GM21786 (cell line): ENCODE data around the gene LDLRAD1.
A peak's percentile ranks its signal among the peaks of the same experiment; 100 is the strongest.
"Not testable (repeated sequence)": the region's sequence is repeated elsewhere in the genome, so short reads cannot be mapped to it uniquely, and the experiment has no call there.

ENCODE experiments used
- ATAC-seq: cut with Tn5 transposase; IDR thresholded peaks from one replicate; pipeline ENCODE4 v1.9.1; 2021; ENCODE audit not compliant: unreplicated experiment

LDLRAD1 gene

GRCh38 chr1:54017979-54018378 lies at the start of gene LDLRAD1:
Gene LDLRAD1, minus strand, starts transcription at chr1:54018186. Its CDS starts 74 bp downstream, at chr1:54018112.
- no peak for ATAC-seq

- ATAC-seq: no peak
Measured at GRCh38 chr1:54064299-54064698, 46.3 kb upstream of the LDLRAD1 start.

DNA sequence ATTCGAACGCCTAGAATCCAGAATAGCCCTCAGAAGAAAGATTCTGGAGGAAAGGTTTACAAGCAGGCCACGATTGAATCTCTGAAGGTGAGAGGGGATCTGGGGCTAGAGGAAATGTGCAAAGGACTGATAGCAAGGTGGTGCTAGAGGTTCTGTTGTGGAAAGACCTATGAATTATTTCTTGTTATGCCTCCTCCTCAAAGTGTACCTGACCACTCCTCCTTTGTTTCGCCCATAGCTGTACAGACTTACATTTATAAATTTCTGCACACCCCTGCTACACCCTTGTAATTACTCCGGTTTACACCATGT lies 36.4 kb upstream of the LDLRAD1 start:
- ATAC-seq: no peak

- no peak for ATAC-seq
Measured at GRCh38 chr1:54053745-54054437, 35.9 kb upstream of the LDLRAD1 start.

- ATAC-seq: peak; percentile 92
Measured at GRCh38 chr1:54052934-54053744, 35.2 kb upstream of the LDLRAD1 start, which contains the start of the genes TCEANC2 and TMEM59. Gene TCEANC2, plus strand, starts transcription at chr1:54053608. Its CDS starts 815 bp downstream, at chr1:54054423. Gene TMEM59, minus strand, starts transcription at chr1:54053204. Its CDS starts 16 bp downstream, at chr1:54053188.

DNA sequence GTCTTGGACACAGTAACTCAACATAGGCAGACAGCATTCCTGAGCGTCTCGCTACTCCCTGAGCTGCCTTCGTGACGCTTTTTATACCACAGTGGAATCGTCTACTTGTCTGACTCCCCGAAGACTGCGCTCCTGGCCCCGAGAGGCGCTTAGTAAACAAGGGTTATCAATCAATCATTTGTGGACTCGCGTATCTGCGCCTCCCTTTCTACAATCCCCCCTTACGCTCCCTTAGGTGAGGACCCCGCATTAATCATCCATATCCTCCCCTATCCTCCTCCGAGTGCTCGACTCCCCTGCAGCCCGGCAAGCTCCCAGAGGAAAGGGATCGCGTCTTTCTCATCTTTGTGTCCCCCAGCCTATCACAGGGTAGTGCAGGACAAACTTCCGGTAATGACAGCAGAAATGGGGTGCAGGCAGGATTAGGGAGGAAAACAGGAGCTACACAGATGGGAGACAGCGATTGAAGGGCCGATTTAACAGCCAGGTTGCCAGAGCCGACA lies 34.5 kb upstream of the LDLRAD1 start:
- peak; percentile 11 for ATAC-seq

- ATAC-seq: no peak
Measured at GRCh38 chr1:54051933-54052430, 34.0 kb upstream of the LDLRAD1 start.

GRCh38 chr1:54050435-54050834 lies 32.4 kb upstream of the LDLRAD1 start:
- not testable (repeated sequence) for ATAC-seq

DNA sequence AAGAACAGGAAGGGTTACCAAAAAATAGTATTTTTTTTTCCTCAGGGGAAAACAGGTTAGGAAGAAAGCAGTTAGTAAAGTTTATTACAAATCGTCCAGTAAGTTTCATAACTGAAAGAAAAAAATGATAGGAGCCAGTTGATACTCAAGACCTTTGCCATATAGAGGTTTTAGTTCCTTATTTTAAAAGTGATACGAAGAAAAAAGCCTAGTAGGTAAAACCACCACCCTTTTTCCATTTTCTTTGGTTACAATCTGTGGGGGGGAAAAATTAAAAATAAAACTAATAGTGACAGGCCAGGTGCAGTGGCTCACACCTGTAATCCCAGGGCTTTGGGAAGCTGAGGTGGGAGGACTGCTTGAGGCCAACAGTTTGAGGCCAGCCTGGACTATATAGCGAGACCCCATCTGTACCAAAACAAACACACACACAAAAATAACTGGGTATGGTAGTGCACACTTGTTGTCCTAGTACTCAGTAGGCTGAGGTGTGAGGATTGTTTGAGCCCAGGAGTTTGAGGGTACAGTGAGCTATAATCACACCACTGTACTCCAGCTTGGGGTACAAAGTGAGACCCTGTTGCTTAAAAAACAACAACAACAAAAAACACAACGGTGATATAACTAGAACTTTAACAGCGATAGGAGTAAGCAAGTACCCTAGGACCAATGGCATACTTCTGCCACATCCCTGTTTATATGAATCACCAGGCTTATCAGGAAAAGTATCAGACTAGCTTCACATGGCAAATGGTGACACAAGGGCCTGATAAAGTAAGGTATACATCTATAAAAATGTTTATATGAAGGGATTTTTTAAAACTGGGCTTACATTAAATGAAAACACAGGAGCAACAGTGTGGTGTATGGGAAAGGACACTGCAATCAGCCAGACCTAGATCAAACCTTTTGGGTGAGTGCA lies 29.7 kb upstream of the LDLRAD1 start:
- no peak for ATAC-seq

- ATAC-seq: no peak
Measured at GRCh38 chr1:54046671-54047383, 28.8 kb upstream of the LDLRAD1 start.

DNA sequence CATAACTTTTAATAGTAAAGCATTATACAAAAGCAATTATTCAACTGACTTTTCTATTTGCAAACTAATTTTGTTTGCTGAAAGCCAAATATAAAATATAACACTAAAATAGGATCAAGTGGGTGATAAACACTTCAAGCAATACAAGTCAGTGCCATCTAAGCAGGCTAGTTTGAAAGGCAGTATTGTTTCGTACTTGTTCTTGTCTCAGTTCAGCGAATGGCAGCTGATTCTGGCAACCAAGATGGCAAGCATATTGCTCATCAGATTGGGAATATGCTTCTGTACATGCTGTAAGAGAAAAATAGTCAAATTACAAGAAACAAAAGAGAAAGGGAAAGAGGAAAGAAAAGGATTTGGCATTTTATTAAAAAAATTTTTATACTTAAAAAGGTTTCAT lies 27.5 kb upstream of the LDLRAD1 start:
- no peak for ATAC-seq

DNA sequence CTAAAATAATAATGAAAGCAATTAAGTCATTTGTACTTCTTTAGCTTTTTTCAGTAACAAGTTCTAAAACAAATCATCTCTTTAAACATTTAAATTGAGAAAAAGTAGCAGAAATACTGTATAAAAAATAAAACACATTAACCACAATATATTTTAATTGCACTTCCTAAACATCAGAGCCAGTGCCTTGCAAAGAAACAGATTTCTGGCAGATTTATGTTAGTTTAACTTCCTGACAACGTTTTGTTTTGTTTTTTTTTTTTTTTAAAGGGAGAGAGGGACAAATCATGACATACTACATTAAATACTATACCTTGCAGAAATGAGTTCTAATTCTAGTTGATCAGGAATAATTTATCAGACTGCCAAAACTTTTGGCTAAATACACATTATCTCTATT lies 23.8 kb upstream of the LDLRAD1 start:
- ATAC-seq: no peak

DNA sequence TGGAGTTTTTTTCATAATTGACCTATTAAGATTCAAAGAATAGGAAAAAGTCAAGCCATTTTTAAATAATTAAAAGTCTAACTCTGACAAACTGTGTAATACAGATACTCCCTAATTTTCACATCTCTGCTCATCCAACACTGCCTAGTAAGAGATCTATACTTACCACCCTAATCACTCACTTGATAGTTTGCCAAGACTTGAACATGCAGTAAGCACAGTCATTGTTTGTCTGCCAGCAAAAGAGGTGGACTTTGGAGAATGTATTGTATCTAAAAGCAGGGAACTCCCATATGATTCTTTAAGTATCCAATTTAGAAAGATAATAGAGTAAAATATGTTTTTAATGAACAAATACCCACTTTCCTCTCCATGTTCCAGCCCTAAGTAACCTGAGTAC lies 19.5 kb upstream of the LDLRAD1 start:
- no peak for ATAC-seq

DNA sequence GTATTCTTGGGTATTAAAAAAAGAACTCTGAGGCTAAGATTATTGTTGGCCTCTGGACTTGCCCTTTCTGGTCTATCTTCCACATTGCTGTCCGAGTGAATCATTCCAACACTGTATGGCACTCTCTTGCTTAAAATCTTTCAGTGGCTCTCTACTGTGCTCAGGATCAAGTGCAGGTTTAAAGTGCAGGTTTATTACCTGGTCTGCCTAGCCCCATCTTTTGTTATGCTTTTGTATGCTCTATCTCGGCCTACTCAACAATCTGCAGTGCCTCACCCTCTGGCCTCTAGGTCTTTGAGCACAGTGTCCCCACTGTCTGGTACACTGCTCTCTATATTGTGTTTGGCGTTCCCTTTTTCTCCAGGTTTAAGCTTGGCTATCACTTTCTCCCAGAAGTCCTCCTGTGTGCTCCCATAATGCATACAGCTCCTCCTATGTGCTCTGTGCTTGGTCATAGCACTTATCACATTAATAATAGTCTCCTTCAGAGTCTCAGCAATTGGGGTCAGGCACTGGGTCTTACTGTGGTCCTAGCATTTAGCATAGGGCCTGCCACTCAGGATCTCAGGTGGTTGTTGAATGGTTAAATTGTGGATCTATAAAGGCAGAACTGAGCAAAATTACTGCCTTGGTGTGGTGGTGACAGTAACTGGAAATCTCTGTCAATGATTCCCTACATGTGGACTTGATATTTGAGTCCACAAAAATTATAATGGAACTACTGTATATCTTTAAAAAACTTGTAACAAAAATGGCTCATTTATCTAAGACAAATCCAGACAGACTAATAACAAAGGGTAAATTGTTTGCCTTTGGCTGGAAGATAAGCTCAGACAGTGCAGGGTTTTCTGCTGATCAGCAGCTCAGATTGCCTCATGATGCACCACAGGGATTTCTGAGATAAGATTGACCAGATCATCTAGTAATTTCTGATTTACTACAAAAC lies 10.6 kb upstream of the LDLRAD1 start:
- ATAC-seq: no peak

- no peak for ATAC-seq
Measured at GRCh38 chr1:54027848-54028247, 9.9 kb upstream of the LDLRAD1 start.

- not testable (repeated sequence) for ATAC-seq
Measured at GRCh38 chr1:54024811-54025210, 6.8 kb upstream of the LDLRAD1 start.

- ATAC-seq: no peak
Measured at GRCh38 chr1:54024358-54024757, 6.4 kb upstream of the LDLRAD1 start.

DNA sequence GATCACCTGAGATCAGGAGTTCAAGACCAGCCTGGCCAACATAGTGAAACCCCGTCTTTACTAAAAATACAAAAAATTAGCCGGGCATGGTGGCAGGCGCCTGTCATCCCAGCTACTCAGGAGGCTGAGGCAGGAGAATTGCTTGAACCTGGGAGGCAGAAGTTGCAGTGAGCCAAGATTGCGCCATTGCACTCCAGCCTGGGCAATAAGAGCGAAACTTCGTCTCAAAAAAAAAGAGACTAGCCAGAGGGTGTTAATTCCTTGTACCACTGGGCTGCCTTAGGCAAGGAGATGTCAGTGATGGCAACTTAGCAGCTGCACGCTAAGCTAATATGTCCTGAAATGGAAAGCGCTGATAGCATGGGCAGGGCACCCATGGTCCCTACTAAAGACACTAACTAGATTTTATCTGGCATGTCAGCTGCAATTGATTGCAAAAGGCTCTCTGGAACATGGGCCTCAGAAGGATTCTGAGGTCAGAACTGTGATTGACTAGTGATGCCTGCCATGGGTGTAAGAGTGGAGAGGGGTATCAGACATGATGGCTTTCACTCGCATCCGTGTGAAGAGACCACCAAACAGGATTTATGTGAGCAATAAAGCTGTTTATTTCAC lies 1.7 kb upstream of the LDLRAD1 start:
- ATAC-seq: not testable (repeated sequence)

- no peak for ATAC-seq
Measured at GRCh38 chr1:54018635-54019034, 649 bp upstream of the LDLRAD1 start.
